Karpas-422 (cell line): ENCODE results near the gene MAGI1. TPM values are rescaled to one million over a fixed set of nuclear protein-coding genes. Genes with fewer than 3 reads are reported as not detected.
"Not testable (repeated sequence)": the region's sequence is repeated elsewhere in the genome, so short reads cannot be mapped to it uniquely, and the experiment has no call there.

ENCODE experiments used
- DNase-seq: peaks from one replicate; pipeline ENCODE4 v3.0.0-alpha.2; 2015
- H2AFZ ChIP-seq: fragments of 200-600 bp; sonication (generic); 2 replicates; pipeline ENCODE4 v1.6.1; 2014; ENCODE audit warnings: antibody characterized with exemption, low read length, mixed read lengths
- H3K27ac ChIP-seq: fragments of 200-600 bp; sonication (generic); 2 replicates; pipeline ENCODE4 v1.5.1; 2014; ENCODE audit warnings: mild to moderate bottlenecking, low read length, moderate library complexity
- H3K27me3 ChIP-seq: fragments of 200-600 bp; sonication (generic); 2 replicates; pipeline ENCODE4 v1.6.1; 2014; ENCODE audit warnings: low read length, mixed read lengths
- H3K36me3 ChIP-seq: fragments of 200-600 bp; sonication (generic); 2 replicates; pipeline ENCODE4 v1.6.1; 2014; ENCODE audit warnings: low read length, mixed read lengths; ENCODE audit not compliant: insufficient read depth
- H3K4me1 ChIP-seq: fragments of 200-600 bp; sonication (generic); 2 replicates; pipeline ENCODE4 v1.6.1; 2014; ENCODE audit warnings: mild to moderate bottlenecking, low read length, mixed read lengths
- H3K4me2 ChIP-seq: fragments of 200-600 bp; sonication (generic); 2 replicates; pipeline ENCODE4 v1.6.1; 2014; ENCODE audit warnings: low read length, low read depth, mild to moderate bottlenecking; ENCODE audit not compliant: poor library complexity, severe bottlenecking
- H3K4me3 ChIP-seq: fragments of 200-600 bp; sonication (generic); 2 replicates; pipeline ENCODE4 v1.5.1; 2014; ENCODE audit warnings: mild to moderate bottlenecking, antibody characterized with exemption, low read length, mixed read lengths
- H3K79me2 ChIP-seq: fragments of 200-600 bp; sonication (generic); 2 replicates; pipeline ENCODE4 v1.6.1; 2014; ENCODE audit warnings: mild to moderate bottlenecking, low read length, mixed read lengths
- H3K9ac ChIP-seq: fragments of 200-600 bp; sonication (generic); 2 replicates; pipeline ENCODE4 v1.6.0; 2014; ENCODE audit warnings: low read length
- H3K9me2 ChIP-seq: fragments of 200-600 bp; sonication (generic), shearing (Covaris generic); replicated peaks from 2 replicates; pipeline ENCODE4 v1.6.0; 2014; ENCODE audit warnings: mild to moderate bottlenecking, low read length, moderate library complexity; ENCODE audit not compliant: insufficient read depth
- H3K9me3 ChIP-seq: fragments of 300-700, 200-600 bp; sonication (generic); 2 replicates; pipeline ENCODE4 v1.6.1; 2014; ENCODE audit warnings: low read length, mixed read lengths
- H4K20me1 ChIP-seq: fragments of 200-600 bp; sonication (generic); 2 replicates; pipeline ENCODE4 v1.6.1; 2014; ENCODE audit warnings: mild to moderate bottlenecking, antibody characterized with exemption, low read length, low read depth; ENCODE audit not compliant: insufficient read depth
- total RNA-seq: library from RNA; depleted of rRNA; stranded (reverse); fragments of >200 nt; shearing (Covaris generic); gene quantifications from 2 replicates; pipeline ENCODE4 v1.2.3, GENCODE V29; 2014; ENCODE audit warnings: low replicate concordance

MAGI1 gene
- total RNA-seq, 1 experiment from 2014 or later: 0.71 TPM

DNA sequence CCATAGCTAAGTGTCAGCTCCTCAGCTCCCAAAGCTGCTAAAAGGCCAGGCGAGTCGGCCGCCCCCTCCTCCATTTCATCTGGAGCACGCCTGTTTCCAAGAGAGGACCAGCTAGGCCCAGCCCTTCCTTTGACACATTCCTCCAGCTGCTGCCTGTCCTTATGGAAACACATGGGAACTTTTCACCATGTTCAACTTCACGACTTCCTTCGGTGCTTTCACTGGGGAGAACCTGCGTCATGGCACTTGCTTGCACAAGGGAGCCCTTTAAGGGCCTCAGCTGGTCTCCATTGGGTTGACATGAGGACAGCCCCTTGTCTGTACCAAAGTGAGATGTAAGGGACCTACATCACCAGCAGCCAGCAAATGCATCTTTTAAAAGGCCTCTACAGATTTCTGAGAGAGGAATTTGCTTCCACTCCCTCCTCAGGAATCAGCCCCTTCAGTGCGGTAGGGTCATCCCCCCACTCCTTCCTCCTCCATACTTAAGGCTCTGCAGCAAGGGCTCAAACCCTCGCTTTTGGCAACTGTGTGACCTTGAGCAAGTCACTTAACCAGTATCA lies 2.1 kb downstream of the MAGI1 start:
- H3K27ac ChIP-seq: no peak overlapping the region
- H3K4me1 ChIP-seq: no peaks in the 10 kb centered on the region
- no peaks in the 10 kb centered on the region for H3K27me3 ChIP-seq
- H3K79me2 ChIP-seq: no peaks in the 10 kb centered on the region
- no peaks in the 10 kb centered on the region for H3K9me3 ChIP-seq
- DNase-seq: no peak
- H3K9ac ChIP-seq: no peak overlapping the region
- H3K9me2 ChIP-seq: no peaks in the 10 kb centered on the region
- H3K4me2 ChIP-seq: no peak overlapping the region
- H3K4me3 ChIP-seq: no peak overlapping the region
- no peak overlapping the region for H2AFZ ChIP-seq
- no peaks in the 10 kb centered on the region for H3K36me3 ChIP-seq
- H4K20me1 ChIP-seq: no peaks in the 10 kb centered on the region

GRCh38 chr3:66035763-66036477 lies 2.8 kb downstream of the MAGI1 start:
- no peaks in the 10 kb centered on the region for H3K36me3 ChIP-seq
- no peaks in the 10 kb centered on the region for H4K20me1 ChIP-seq
- no peak overlapping the region for H3K27ac ChIP-seq
- no peaks in the 10 kb centered on the region for H3K9me2 ChIP-seq
- no peaks in the 10 kb centered on the region for H3K9me3 ChIP-seq
- H3K4me2 ChIP-seq: no peak overlapping the region
- no peak overlapping the region for H2AFZ ChIP-seq
- no peak for DNase-seq
- no peaks in the 10 kb centered on the region for H3K79me2 ChIP-seq
- H3K27me3 ChIP-seq: no peaks in the 10 kb centered on the region
- H3K4me3 ChIP-seq: no peak overlapping the region
- H3K4me1 ChIP-seq: no peaks in the 10 kb centered on the region
- H3K9ac ChIP-seq: no peak overlapping the region

DNA sequence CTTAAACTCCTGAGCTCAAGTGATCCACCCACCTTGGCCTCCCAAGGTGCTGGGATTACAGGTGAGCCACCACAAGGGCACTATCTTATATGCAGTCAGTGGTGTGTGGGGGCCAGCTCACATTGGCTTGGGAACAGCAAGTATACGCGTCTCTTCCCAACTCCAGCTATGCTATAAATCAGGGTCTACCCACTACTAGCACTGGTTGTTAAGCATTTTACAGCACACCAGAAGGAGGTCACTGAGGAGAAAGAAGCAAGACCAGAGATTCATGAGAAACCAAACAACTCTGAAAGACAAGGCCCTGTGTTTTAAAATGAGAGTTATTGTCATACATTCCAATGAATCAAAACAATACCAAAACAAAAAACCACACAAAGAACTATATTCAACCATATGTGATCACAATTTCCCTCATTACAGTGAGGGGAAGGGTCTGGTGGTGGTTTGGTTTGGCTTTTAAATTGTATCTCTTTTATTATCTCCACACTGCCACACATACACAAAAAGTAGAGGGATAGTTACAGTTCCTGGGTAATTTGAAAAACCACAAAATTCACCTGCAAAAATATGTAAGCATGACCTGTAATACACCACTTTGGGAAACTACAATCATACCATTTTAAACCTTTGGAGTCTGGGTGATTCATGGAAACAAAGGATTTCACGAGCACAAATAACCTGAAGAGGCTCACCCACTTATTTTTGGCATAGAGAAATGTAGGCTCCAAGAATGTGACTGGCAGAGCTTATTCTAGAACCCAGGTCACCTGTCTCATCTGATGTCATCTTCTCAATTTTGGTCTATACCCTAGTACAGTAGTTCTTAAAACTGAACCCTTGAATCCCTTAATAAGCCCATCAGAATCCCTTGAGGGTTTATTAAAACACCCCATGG lies 5.2 kb downstream of the MAGI1 start:
- H3K9me2 ChIP-seq: no peaks in the 10 kb centered on the region
- no peaks in the 10 kb centered on the region for H3K36me3 ChIP-seq
- no peaks in the 10 kb centered on the region for H3K9me3 ChIP-seq
- H2AFZ ChIP-seq: no peak overlapping the region
- no peak overlapping the region for H3K4me3 ChIP-seq
- H3K27me3 ChIP-seq: no peaks in the 10 kb centered on the region
- no peak overlapping the region for H3K27ac ChIP-seq
- H3K79me2 ChIP-seq: no peaks in the 10 kb centered on the region
- DNase-seq: no peak
- no peak overlapping the region for H3K4me2 ChIP-seq
- no peaks in the 10 kb centered on the region for H3K4me1 ChIP-seq
- H4K20me1 ChIP-seq: no peaks in the 10 kb centered on the region
- H3K9ac ChIP-seq: no peak overlapping the region

- no peaks in the 10 kb centered on the region for H4K20me1 ChIP-seq
- H3K9ac ChIP-seq: no peak overlapping the region
- no peaks in the 10 kb centered on the region for H3K36me3 ChIP-seq
- H3K79me2 ChIP-seq: no peaks in the 10 kb centered on the region
- no peaks in the 10 kb centered on the region for H3K9me3 ChIP-seq
- no peak overlapping the region for H2AFZ ChIP-seq
- H3K4me3 ChIP-seq: no peak overlapping the region
- no peaks in the 10 kb centered on the region for H3K9me2 ChIP-seq
- H3K4me1 ChIP-seq: no peaks in the 10 kb centered on the region
- DNase-seq: no peak
- no peaks in the 10 kb centered on the region for H3K27me3 ChIP-seq
- H3K4me2 ChIP-seq: no peak overlapping the region
- H3K27ac ChIP-seq: no peak overlapping the region
Observed at GRCh38 chr3:66031102-66031698, 7.5 kb downstream of the MAGI1 start.

GRCh38 chr3:66029443-66029842 lies 9.3 kb downstream of the MAGI1 start:
- Histone ChIP-seq H3K27me3 (no peaks in the 10 kb centered on the region), H3K27ac (no peak overlapping the region), H3K79me2 (no peaks in the 10 kb centered on the region), H3K4me1 (no peaks in the 10 kb centered on the region), H3K9me3 (no peaks in the 10 kb centered on the region), H3K36me3 (no peaks in the 10 kb centered on the region), H3K4me2 (no peak overlapping the region), H4K20me1 (no peaks in the 10 kb centered on the region), H3K4me3 (no peak overlapping the region), H2AFZ (no peak overlapping the region), H3K9me2 (no peaks in the 10 kb centered on the region), H3K9ac (no peak overlapping the region)
- DNase-seq: no peak

GRCh38 chr3:66029014-66029413 lies 9.7 kb downstream of the MAGI1 start:
- H3K4me2 ChIP-seq: no peak overlapping the region
- H3K9me2 ChIP-seq: no peaks in the 10 kb centered on the region
- H3K4me1 ChIP-seq: no peaks in the 10 kb centered on the region
- no peak for DNase-seq
- no peak overlapping the region for H3K9ac ChIP-seq
- H3K36me3 ChIP-seq: no peaks in the 10 kb centered on the region
- no peaks in the 10 kb centered on the region for H3K27me3 ChIP-seq
- no peaks in the 10 kb centered on the region for H4K20me1 ChIP-seq
- no peaks in the 10 kb centered on the region for H3K9me3 ChIP-seq
- H3K4me3 ChIP-seq: no peak overlapping the region
- no peak overlapping the region for H3K27ac ChIP-seq
- no peak overlapping the region for H2AFZ ChIP-seq
- H3K79me2 ChIP-seq: no peaks in the 10 kb centered on the region

DNA sequence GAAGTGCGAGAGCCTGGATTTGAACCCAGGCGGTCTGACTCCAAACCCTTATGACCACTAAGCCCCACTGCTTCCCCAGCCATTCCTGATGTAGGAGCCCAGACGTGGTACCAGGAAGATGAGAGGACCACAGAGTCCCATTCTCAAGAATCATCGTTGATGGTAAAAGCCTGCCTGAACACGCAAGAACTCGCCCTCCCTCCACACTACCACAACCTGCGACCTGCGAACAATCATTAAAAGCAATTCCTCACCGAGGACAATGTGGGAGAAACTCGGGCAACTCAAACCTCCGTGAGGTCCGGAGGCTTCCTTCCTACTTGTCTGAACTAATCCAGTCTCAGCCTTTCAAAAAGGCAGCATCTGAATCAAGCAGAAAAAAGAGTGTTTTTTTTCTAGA lies 10.3 kb downstream of the MAGI1 start:
- no peak overlapping the region for H2AFZ ChIP-seq
- no peak overlapping the region for H3K4me2 ChIP-seq
- no peak overlapping the region for H3K4me3 ChIP-seq
- no peaks in the 10 kb centered on the region for H3K36me3 ChIP-seq
- H3K9me3 ChIP-seq: no peaks in the 10 kb centered on the region
- no peak overlapping the region for H3K27ac ChIP-seq
- H3K79me2 ChIP-seq: no peaks in the 10 kb centered on the region
- no peaks in the 10 kb centered on the region for H3K4me1 ChIP-seq
- no peaks in the 10 kb centered on the region for H4K20me1 ChIP-seq
- H3K27me3 ChIP-seq: no peaks in the 10 kb centered on the region
- no peaks in the 10 kb centered on the region for H3K9me2 ChIP-seq
- DNase-seq: no peak
- H3K9ac ChIP-seq: no peak overlapping the region

GRCh38 chr3:66027099-66027498 lies 11.6 kb downstream of the MAGI1 start:
- not testable (repeated sequence) for H3K4me1 ChIP-seq, H3K4me2 ChIP-seq, H3K9ac ChIP-seq, H3K4me3 ChIP-seq, H3K9me2 ChIP-seq, H4K20me1 ChIP-seq, H3K27me3 ChIP-seq, H3K27ac ChIP-seq, H3K9me3 ChIP-seq, H2AFZ ChIP-seq, DNase-seq, H3K79me2 ChIP-seq, H3K36me3 ChIP-seq
